ENCODE measurements around the gene MAGEA4.

The MAGEA4 gene

GRCh38 chrX:151935358-151935757 is 22.7 kb downstream of the MAGEA4 start:
- no peak for DNase-seq

DNA sequence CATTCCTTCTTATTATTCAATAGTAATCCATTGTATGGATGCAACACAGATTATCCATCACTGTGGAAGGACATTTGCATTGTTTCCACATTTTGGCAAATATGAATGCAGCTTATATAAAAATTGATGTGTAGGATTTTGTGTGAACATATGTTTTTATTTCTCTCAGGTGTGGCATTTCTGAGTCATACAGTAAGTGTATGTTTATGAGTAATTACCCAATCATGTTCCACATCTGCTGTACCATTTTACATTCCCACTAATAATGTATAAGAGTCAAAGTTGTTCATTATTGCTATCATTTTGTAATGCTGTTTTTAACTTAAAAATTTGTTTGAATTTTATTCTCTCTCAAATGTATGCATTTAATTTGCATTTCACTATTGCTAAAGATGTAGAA is 25.5 kb downstream of the MAGEA4 start:
- DNase-seq, result no peak

DNA sequence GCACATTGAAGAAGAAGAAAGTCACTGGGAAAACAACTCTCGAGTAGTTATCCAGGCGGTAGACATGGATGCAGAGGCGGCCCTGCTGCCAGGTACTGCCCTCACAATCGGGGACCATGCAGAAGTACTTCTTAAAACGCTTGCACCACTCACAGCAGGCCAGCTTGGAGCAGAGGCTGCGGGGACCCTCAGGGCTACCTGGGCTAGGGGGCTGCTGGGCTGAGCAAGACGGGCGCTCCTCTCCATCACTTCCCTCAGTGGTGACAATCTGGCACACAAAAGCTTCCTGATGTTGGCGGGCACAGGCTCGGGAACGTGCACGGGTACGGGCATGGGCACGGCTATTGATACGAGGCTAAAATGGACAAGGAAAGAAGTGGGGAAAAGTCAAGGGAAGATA is 42.0 kb downstream of the MAGEA4 start:
- no peak for DNase-seq

GRCh38 chrX:151958101-151958500 is 45.4 kb downstream of the MAGEA4 start:
- no peak for DNase-seq

GRCh38 chrX:151962034-151962433 is 49.3 kb downstream of the MAGEA4 start:
- DNase-seq, result no peak

GRCh38 chrX:151966236-151966635 is 53.5 kb downstream of the MAGEA4 start:
- no peak for DNase-seq

GRCh38 chrX:151970027-151970426 is 57.3 kb downstream of the MAGEA4 start:
- no peak for DNase-seq

DNA sequence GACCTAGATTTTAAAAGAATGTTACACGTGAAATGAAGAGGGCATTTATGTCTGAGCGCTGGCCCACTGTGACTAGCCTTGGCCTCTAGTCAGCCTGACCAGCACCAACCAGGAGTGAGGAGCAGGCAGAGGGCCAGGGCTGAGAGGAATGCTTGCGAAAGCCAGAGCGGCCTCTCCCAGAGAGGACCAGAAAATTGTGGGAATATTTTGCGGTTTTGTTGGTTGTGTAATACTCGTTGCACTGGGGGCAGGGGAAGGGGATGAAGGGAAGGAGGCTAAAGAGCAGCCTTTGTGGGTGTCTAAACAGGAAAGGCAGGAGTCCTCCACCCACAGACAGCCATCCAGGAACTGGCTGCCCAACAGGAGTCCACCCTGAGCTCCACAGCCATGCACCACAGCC is 58.0 kb downstream of the MAGEA4 start:
- no peak for DNase-seq

DNA sequence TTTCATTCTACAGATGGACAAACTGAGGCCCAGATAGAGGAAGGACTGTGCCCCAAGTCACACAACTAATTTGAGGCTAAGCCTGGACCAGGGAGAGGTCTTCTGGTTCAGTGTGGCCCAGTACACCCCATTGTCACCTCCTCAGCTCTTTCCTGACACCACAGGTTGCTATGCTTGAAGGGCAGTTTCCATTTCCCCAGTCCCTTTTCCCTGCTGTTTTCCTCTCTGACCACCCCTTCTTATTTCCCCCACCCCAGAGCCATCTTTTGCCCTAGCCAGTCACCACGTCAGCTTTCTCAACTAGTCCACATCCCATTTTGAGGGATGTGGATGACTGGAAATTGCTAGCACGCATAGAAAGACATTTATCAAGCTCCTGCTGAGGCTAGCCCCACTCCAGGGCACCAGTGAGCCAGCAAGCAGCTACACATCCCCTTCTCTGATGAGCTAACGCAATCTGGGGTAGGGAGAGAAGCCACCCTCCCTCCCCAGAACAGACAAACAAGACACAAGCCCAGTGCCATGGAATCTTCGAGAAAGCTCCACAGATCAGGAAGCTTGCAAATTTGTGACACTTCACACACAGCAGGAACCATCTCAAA is 60.5 kb downstream of the MAGEA4 start:
- DNase-seq, result no peak

- no peak for DNase-seq
Observed at GRCh38 chrX:151973851-151974335, 61.2 kb downstream of the MAGEA4 start.

Measured in activated effector memory CD4-positive, alpha-beta T cell treated with Interleukin-2 at 50 U/mL for 16 hours (primary cell).